ENCODE results near the gene SLAMF9.
"Not testable (repeated sequence)": the region's sequence is repeated elsewhere in the genome, so short reads cannot be mapped to it uniquely, and the experiment has no call there.

SLAMF9 gene

GRCh38 chr1:159921700-159922504 is 32.1 kb downstream of the SLAMF9 start:
- peak; percentile 43 for DNase-seq (ENCODE audit: low spot score)
- FAIRE-seq: no peak

DNA sequence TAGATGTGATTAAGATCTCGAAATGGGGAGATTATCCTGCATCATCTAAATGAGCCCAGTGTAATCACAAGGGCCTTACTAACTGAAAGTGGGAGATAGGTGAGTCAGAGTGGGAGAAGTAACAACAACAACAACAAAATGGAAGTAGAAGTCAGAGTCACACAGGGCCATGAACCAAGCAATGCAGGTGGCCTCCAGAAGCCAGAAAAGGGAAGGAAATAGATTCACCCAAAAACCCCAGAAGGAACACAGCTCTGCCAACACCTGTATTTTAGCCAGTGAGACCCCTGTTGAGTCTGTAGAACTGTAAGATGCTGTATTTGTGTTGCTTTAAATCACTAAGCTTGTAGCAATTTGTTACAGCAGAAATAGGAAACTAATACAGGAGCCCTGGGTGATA is 32.8 kb downstream of the SLAMF9 start:
- FAIRE-seq (no peak), DNase-seq (ENCODE audit: low spot score) (no peak)

DNA sequence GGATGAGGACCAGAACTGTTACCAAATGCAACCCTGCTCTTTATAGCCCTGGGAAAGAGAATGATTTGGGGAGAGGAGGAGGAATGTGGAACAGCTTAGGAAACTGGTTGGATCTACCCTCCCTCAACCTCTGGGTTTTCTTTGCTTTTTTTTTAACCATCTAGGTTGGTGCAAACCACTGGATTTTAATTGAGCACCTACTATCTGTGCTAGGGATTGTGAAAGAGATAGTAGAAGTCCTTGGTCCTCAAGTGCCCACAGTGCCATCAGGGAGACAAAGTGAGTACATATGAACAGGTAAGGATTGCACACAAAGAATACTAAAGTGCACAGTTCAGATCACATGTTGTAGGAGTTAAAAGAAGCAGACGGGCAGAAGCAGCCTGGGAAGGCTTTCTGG is 33.4 kb downstream of the SLAMF9 start:
- FAIRE-seq (no peak), DNase-seq (ENCODE audit: low spot score) (no peak)

DNA sequence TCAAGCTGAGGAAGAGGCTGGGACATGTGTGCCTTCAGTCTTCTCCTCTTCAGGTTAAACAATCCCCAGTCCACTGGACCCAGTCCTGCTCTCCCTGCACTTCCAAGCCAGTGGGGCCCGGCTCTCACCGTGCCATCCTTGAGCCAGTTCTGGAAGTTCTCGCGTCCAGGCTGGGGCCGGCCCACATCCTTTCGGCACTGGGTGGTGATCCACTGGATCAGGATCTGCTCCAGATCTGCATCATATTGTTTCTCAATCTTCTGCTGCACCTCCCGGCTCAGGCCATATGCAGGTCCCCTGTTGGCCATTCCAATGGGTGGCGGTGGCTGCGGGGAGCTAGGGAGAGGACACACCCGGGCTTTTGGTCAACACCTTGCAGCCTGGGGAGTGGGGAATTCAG is 33.8 kb downstream of the SLAMF9 start:
- FAIRE-seq: no peak
- no peak for DNase-seq (ENCODE audit: low spot score)

- FAIRE-seq: no peak
- DNase-seq (ENCODE audit: low spot score): no peak
These were observed 34.7 kb downstream of the SLAMF9 start for GRCh38 chr1:159919236-159919865.

DNA sequence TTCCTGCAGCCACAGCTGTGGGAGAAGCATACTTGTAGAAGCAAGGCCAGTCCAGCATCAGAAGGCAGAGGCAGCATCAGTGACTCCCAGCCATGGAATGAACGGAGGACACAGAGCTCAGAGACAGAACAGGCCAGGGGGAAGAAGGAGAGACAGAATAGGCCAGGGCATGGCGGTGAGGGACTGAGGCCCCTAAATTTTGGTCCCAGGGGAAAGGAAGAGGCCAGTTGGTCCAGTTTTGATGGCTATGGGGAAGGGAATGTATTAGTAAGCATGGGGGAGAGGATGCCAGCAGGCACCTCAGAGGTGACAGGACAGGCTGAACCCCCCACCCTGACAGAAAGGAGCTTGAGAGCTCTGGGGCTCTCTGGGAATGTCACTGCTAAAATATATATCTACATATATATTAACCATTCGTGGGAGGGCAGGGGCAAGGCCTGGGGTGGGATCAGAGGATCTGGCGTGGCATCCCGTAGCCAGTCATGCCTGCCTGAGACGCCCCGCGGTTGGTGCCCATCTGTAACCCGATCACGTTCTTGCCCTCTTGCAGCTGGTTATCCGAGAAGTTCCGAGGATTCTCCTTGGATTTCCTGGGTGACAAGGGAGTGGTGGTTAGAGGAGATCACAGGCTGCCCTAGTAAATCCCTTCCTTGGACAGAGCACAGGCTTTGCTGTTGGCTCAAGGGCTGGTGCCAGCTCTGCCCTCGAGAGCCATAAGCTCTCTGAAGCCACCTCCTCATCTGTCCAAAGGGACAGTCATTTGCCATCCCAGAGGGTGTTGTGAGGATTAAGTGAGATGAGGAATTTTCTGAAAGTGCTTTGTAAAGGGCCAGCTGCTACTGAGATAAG is 35.5 kb downstream of the SLAMF9 start:
- DNase-seq (ENCODE audit: low spot score) (no peak), FAIRE-seq (no peak)

GRCh38 chr1:159917533-159918351 is 36.3 kb downstream of the SLAMF9 start:
- FAIRE-seq: no peak
- DNase-seq (ENCODE audit: low spot score): no peak

- DNase-seq (ENCODE audit: low spot score) (peak; percentile 99), FAIRE-seq (peak; percentile 93)
These were observed 37.6 kb downstream of the SLAMF9 start for GRCh38 chr1:159916242-159917051.

- no peak for DNase-seq (ENCODE audit: low spot score)
- no peak for FAIRE-seq
These were observed 38.3 kb downstream of the SLAMF9 start for GRCh38 chr1:159915571-159916241.

DNA sequence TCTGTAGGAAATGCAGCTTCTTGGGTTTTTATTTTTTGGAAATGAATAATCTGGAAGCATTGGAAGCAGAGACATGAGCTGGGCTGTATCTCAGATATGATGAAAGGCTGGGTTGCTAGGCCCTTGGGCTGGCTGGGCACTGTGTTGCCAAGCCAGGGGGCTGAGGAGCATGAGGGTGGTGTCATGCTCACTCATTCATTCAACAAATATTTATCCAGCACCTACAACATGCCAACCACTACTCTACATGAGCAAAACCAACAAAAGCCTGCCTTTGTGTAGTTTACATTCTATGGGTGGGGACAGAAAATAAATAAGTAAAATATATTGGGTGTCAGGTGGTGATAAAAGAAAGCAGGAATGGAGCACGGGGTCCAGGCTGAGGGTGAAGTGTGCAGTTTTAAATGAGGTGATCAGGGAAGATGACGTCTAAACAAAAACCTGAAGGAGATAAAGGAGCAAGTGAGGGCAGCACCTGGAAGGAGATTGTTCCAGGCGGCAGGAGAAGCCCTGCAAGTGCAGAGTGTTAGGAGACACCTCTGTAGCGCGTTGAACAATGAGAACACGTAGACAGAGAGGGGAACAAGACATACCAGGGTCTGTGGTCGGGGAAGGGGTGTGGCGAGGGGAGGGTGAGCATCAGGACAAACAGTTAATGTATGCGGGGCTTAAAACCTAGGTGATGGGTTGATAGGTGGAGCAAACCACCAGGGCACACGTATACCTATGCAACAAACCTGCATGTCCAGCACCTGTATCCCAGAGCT is 39.6 kb downstream of the SLAMF9 start:
- DNase-seq (ENCODE audit: low spot score): no peak
- FAIRE-seq: no peak

DNA sequence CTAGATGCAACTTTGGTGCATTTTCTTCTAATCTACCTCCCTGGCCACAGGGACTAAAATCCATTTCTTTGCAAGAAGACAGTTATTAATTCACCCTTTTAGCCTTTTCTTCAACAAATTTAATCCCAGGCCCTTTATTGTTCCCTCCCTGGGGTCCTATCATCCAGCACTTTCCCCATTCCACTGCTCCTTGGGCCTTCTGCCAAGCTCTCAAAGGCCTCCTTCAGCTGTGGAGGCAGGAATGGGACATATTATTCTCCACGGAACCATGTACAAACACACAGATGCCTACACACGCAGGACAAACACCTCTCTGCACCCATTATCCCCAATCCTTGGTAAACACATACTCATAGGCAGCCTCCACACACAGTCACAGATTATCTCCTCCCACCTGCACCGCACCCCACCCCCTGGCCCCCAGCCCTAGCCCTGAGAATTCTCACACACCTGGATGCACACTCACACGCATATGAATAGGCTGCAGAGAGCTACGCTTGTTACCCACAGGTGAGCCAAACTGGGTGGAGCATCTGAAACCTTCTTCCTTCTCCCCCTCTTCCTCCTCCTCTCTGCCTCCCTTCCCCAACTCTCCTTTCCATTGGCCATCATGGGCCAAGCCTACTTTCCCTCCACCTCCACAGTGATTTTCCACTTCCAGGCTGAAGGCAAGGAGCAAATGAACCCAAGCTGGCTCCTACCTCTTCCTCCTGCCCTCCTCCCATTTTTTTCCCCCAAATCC is 40.4 kb downstream of the SLAMF9 start:
- DNase-seq (ENCODE audit: low spot score) (no peak), FAIRE-seq (no peak)

DNA sequence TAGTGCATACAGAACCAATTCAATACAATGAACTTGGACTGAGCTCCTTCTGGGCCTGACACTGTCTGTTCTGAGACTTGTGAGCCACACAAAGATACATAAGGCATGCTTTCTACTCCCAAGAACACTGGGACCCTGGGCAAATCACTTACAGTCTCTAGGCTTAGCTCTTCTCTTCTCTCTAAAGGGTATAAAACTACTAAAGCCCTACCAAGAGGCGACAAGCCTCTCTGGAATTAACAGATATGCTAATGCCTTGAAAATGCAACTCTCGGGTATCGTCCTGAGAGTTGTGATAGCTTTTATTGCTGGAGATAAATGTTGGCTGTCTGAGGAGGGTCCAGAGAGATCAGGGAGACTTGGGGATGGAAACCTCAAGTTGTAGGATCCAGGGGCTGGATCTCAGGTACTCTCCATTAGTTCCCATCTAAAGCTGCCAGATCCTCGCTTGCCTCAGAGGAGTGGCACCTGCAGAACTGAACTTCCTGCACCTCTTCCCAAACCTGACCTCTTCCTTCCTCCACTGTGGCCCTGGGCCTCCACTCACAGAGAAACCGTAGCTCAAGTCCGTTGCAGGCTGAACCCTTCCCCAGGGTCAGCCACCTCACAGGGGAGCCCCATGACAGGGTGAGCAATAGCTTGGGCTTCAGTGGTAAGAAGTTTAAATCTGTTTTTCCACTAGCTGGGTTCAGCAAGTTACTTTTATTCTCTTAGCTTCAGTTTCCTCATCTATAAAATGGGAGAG is 42.5 kb downstream of the SLAMF9 start:
- no peak for DNase-seq (ENCODE audit: low spot score)
- no peak for FAIRE-seq

DNA sequence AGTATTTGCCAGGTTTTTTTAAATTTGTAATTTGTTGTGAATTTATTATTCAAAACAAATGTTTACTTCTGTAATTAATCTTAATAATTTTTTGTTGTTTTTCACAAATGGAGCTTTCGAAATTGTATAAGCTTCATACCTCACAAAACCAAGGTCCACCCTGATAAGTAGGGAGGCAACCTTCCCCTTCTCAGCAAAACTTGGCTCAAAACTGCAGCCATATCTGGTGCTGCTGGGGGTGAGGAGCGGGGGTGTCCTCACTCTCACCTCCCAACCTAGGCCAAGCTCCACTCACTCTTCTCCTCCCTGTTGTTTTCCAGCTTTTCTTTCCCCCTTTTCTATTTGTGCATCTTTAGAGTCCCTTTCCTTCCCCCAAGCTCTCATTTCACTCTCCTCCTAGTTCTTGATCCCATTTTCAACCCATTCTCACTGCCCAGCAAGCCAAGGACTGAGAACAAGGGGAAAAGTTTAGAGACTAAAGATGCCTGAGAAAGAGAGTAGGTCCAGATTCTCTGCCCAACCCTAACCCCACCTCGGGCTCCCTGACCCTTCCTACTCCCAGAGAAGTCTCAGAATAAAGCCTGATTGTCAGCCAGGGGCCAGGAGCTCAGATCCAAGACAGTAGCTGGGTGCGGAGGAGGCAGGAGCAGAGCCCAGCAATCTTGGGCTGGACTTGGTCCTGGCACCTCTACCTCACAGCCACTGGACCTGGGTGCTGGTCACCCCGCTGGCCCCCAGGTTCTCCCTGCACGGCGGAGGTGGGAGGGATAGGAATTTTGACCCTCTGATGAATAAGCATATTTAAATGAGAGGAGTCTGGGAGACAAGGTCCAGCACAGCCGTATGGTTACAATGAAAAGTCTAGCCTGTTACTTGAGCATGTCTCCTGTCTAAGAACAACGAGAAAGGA is 45.8 kb downstream of the SLAMF9 start:
- FAIRE-seq (no peak), DNase-seq (ENCODE audit: low spot score) (no peak)

GRCh38 chr1:159906960-159907359 is 47.1 kb downstream of the SLAMF9 start:
- FAIRE-seq: no peak
- DNase-seq (ENCODE audit: low spot score): no peak

DNA sequence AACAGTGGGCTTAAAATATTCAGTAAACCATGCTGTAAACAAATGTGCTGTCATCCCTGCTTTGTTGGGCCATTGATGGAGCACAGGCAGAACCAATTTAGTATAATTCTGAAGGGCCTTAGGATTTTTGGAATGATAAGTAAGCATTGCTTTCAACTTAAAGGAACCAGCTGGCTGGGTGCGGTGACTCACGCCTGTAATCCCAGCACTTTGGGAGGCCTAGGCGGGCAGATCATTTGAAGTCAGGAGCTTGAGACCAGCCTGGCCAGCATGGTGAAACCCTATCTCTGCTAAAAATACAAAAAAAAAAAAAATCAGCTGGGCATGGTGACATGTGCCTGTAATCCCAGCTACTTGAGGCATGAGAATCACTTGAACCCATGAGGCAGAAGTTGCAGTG is 50.0 kb downstream of the SLAMF9 start:
- FAIRE-seq; DNase-seq (ENCODE audit: low spot score): not testable (repeated sequence)

- FAIRE-seq (no peak), DNase-seq (ENCODE audit: low spot score) (no peak)
These were observed 51.5 kb downstream of the SLAMF9 start for GRCh38 chr1:159902541-159902940.
